ENCODE measurements around the gene CRISP1. TPM values are rescaled to one million over a fixed set of nuclear protein-coding genes. Genes with fewer than 3 reads are reported as not detected.

Gene CRISP1
- total and polyA plus RNA-seq, 9 of the 15 experiments (the other 6 are each of a cell fraction or from before 2014, with no cell fraction given): not detected

- TF ChIP-seq ATF4 (CRISPR knock-in tag; IDR thresholded peaks at IDR 0.05) (no peak), ZNF512 (tag; IDR thresholded peaks at IDR 0.05) (no peak), ZBTB5 (IDR thresholded peaks at IDR 0.05) (no peak), GABPB1 (CRISPR knock-in tag; IDR thresholded peaks at IDR 0.05) (no peak), HDAC1 (IDR thresholded peaks at IDR 0.05) (peak in 1 of 2 experiments; percentile 48; a peak in 1 of 4 replicates), RBFOX2 (IDR thresholded peaks at IDR 0.05; ENCODE audit: low read depth, low read length) (no peak), TAL1 (IDR thresholded peaks at IDR 0.05) (0 out of 2 replicates have a peak, but pooled peaks have one; percentile 6), CLOCK (CRISPR knock-in tag; IDR thresholded peaks at IDR 0.05; ENCODE audit: borderline replicate concordance) (no peak), HES1 (IDR thresholded peaks at IDR 0.05; ENCODE audit: low read depth) (peak; percentile 31; the same call in 1 of the 2 replicates), MAFG (tag; conservative IDR thresholded peaks at IDR 0.05) (0 out of 2 replicates have a peak, but pooled peaks have one; percentile 30), NCOA2 (IDR thresholded peaks at IDR 0.05; ENCODE audit: partially characterized antibody in 2 of 2) (no peak), ZNF24 (IDR thresholded peaks at IDR 0.05) (no peak), MLX (CRISPR knock-in tag; conservative IDR thresholded peaks at IDR 0.05) (no peak), JUN (IDR thresholded peaks at IDR 0.05; ENCODE audit: borderline replicate concordance, low read depth, low read length) (peak; percentile 37; the same call in 1 of the 2 replicates), JUN (CRISPR knock-in tag; IDR thresholded peaks at IDR 0.05; ENCODE audit: borderline replicate concordance) (no peak), ZKSCAN8 (CRISPR knock-in tag; IDR thresholded peaks at IDR 0.05) (no peak), MITF (IDR thresholded peaks at IDR 0.05) (no peak)
Observed at GRCh38 chr6:49841424-49841823, 24.9 kb downstream of the CRISP1 start (continued).

Data from K562 (cell line).